Endothelial cell of umbilical vein (primary cell): ENCODE results near the gene OR51I1. TPM values are rescaled to one million over a fixed set of nuclear protein-coding genes. Genes with fewer than 3 reads are reported as not detected.
A peak's percentile ranks its signal among the peaks of the same experiment; 100 is the strongest.

Source experiments
- BruUV-seq: library from RNA; stranded (reverse); fragments of 400-500 nt; replicated peaks from 2 replicates; lab custom pipeline; 2021; lab: Mats Ljungman, UMichigan
- CTCF ChIA-PET: fragments of 300-600, 350-600 bp; sonication (Branson Sonifier 250); formaldehyde crosslinking; loops from one replicate; lab custom pipeline; 2021; ENCODE audit warnings: antibody characterized with exemption, inconsistent platforms; lab: Charles Lee
- POLR2A ChIA-PET: fragments of 300-600, 350-600 bp; sonication (Branson Sonifier 250); formaldehyde crosslinking; loops from one replicate; lab custom pipeline; 2021; ENCODE audit warnings: antibody characterized with exemption, inconsistent platforms; lab: Charles Lee
- DNase-seq: peaks from one replicate; pipeline ENCODE4 v3.0.0-alpha.2; 2011; ENCODE audit warnings: low read depth, low spot score
- FAIRE-seq: peaks from 2 replicates; lab custom pipeline; 2011; peaks lifted over from hg19 to GRCh38; lab: Jason Lieb, UNC
- H2AFZ ChIP-seq: 2 replicates; pipeline ENCODE4 v1.6.0; 2012; ENCODE audit warnings: low read depth, low read length, control low read depth, inconsistent platforms
- H3K27ac ChIP-seq: 2 replicates; pipeline ENCODE4 v1.5.1; 2011; ENCODE audit warnings: low read depth, mild to moderate bottlenecking, control low read depth, low read length, moderate library complexity; ENCODE audit not compliant: insufficient read depth
- H3K27me3 ChIP-seq, 2 experiments: 2 replicates each; pipeline versions ENCODE4 v1.6.0 to v1.6.1; 2011; ENCODE audit warnings: low read length in 2 of 2, mixed read lengths in 1 of 2; ENCODE audit not compliant: control insufficient read depth in 2 of 2, insufficient read depth in 2 of 2
- H3K36me3 ChIP-seq, 2 experiments: 2 replicates in 1 of 2; 3 replicates in 1 of 2; pipeline ENCODE4 v1.5.1; 2011; ENCODE audit warnings: low read length in 2 of 2, mild to moderate bottlenecking in 1 of 2, moderate library complexity in 1 of 2; ENCODE audit not compliant: control insufficient read depth in 2 of 2, insufficient read depth in 2 of 2; ENCODE audit errors: extremely low read depth in 1 of 2
- H3K4me1 ChIP-seq: 3 replicates; pipeline ENCODE4 v1.5.1; 2011; ENCODE audit warnings: mild to moderate bottlenecking, low read length; ENCODE audit not compliant: control insufficient read depth, insufficient read depth; ENCODE audit errors: extremely low read depth
- H3K4me2 ChIP-seq: 2 replicates; pipeline ENCODE4 v1.6.1; 2011; ENCODE audit warnings: low read length, control low read depth, mixed read lengths; ENCODE audit not compliant: insufficient read depth
- H3K4me3 ChIP-seq, 3 experiments: fragments of 200-600 bp in 1 of 3; sonication (generic), shearing (Covaris generic) in 1 of 3; replicated peaks in 1 of 3; 2 replicates each; pipeline ENCODE4 v1.5.1; 2011 to 2016; ENCODE audit warnings: control low read depth in 3 of 3, low read length in 3 of 3, mild to moderate bottlenecking in 2 of 3, inconsistent platforms in 1 of 3, low read depth in 1 of 3, moderate library complexity in 1 of 3; ENCODE audit not compliant: insufficient read depth in 1 of 3
- H3K79me2 ChIP-seq: 2 replicates; pipeline ENCODE4 v1.6.0; 2012; ENCODE audit warnings: low read length, inconsistent platforms; ENCODE audit not compliant: control insufficient read depth, insufficient read depth
- H3K9ac ChIP-seq: replicated peaks from 2 replicates; pipeline ENCODE3; 2011; ENCODE audit warnings: low read length, control low read depth; ENCODE audit not compliant: insufficient read depth; ENCODE audit errors: extremely low read depth
- H3K9me1 ChIP-seq: replicated peaks from 3 replicates; pipeline ENCODE4 v1.6.0; 2011; ENCODE audit warnings: mild to moderate bottlenecking, low read length; ENCODE audit not compliant: control insufficient read depth, insufficient read depth; ENCODE audit errors: extremely low read depth
- H3K9me3 ChIP-seq: replicated peaks from 2 replicates; pipeline ENCODE4 v1.5.1; 2012; ENCODE audit warnings: low read length, inconsistent platforms; ENCODE audit not compliant: control insufficient read depth, insufficient read depth
- H4K20me1 ChIP-seq: replicated peaks from 2 replicates; pipeline ENCODE3; 2011; ENCODE audit warnings: mild to moderate bottlenecking, low read length; ENCODE audit not compliant: control insufficient read depth, insufficient read depth; ENCODE audit errors: extremely low read depth
- EZH2 ChIP-seq: IDR thresholded peaks from 2 replicates; pipeline ENCODE4 v1.6.1; 2012; ENCODE audit warnings: borderline replicate concordance, low read depth, mild to moderate bottlenecking, moderate library complexity, low read length, inconsistent platforms; ENCODE audit not compliant: severe bottlenecking
- FOS ChIP-seq: IDR thresholded peaks from 2 replicates; pipeline ENCODE4 v1.6.1; 2011; ENCODE audit warnings: mild to moderate bottlenecking, low read length, moderate library complexity, borderline replicate concordance; ENCODE audit not compliant: insufficient read depth
- MYC ChIP-seq: IDR thresholded peaks from one replicate; pipeline ENCODE4 v1.6.1; 2011; ENCODE audit warnings: mild to moderate bottlenecking, low read depth, low read length
- POLR2A ChIP-seq: IDR thresholded peaks from 2 replicates; pipeline ENCODE4 v1.6.1; 2012; ENCODE audit warnings: low read depth, mild to moderate bottlenecking, control low read depth, low read length
- dilution Hi-C: fragments of 300-500 bp; cut with MboI; formaldehyde crosslinking; loops from one replicate; pipeline ENCODE4 v1.15.0; 2019; ENCODE audit warnings: low sequenced_read_pairs; ENCODE audit not compliant: extremely low pct_ligation_motif_present
- intact Hi-C: fragments of 100-400 bp; cut with micrococcal nuclease; formaldehyde crosslinking; loops from one replicate; pipeline ENCODE4 v1.10.0; 2022
- polyA plus RNA-seq, 4 experiments: library from polyadenylated mRNA; depleted of rRNA in 3 of 4; stranded (reverse) in 3 of 4; unstranded in 1 of 4; fragments of >200 nt; gene quantifications; 2 replicates each; pipeline versions ENCODE4 v1.2.1 to v1.2.3, GENCODE V29; 2011 to 2012; ENCODE audit warnings: missing spikeins in 1 of 4
- total RNA-seq: library from RNA; stranded (reverse); gene quantifications from 2 replicates; pipeline ENCODE4 v1.2.3, GENCODE V29; 2021
- TF ChIP-seq, protein P1 (sequence below), 2 donors: IDR thresholded peaks; 1 replicate in 1 of 2; 2 replicates in 1 of 2; pipeline ENCODE4 v1.5.1; 2011; ENCODE audit warnings: low read length in 2 of 2, mild to moderate bottlenecking in 2 of 2, moderate library complexity in 2 of 2, control low read depth in 1 of 2, inconsistent platforms in 1 of 2, low read depth in 1 of 2; ENCODE audit not compliant: insufficient read depth in 1 of 2; ENCODE audit errors: extremely low read depth in 1 of 2

OR51I1 gene
- total and polyA plus RNA-seq, 2 donors (not counting 3 experiments of a cell fraction or from before 2014, with no cell fraction given), result not detected

DNA sequence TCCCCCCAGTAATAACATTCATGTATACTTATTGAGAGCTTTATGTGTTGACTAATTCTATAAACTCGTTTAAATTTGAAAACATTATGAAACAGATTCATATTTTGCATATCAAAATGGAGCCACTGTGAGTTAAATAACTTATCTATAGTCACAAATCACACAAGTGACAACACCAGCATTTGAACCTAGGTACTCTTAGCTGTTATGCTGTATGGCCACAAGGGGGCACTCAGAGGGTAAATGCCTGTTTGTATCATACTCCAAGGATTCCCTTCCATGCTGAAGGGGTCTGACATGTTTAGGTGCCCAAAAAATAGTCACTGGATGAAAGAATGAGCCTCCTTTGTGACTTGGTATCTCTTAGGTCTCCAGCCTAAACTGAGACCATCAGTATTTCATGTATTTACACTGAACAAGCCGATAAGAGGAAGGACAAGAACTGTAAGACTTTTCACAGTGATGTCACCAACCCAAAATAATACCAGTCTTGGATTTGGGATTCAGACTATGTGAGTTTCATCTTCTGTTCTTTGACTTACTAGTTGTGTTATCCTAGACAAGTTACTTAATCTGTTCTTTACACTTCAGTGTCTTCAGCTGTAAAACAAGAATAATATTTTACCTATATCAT lies 35.0 kb upstream of the OR51I1 start:
- Histone ChIP-seq H3K9ac (no peak overlapping the region), H4K20me1 (no peaks in the 10 kb centered on the region), H3K36me3 (no peaks in the 10 kb centered on the region), H3K27me3 (peaks cover 1 to 3% of the 10 kb centered on the region in 2 experiments), H3K9me3 (no peaks in the 10 kb centered on the region), H3K4me2 (no peak overlapping the region), H2AFZ (no peak overlapping the region), H3K4me1 (no peaks in the 10 kb centered on the region), H3K27ac (no peak overlapping the region), H3K9me1 (no peaks in the 10 kb centered on the region), H3K79me2 (no peaks in the 10 kb centered on the region), H3K4me3 (no peak overlapping the region)
- FAIRE-seq, result peak; percentile 64
- peak; percentile 56 for DNase-seq
- TF ChIP-seq POLR2A, result no peak
- TF ChIP-seq, protein P1, sequence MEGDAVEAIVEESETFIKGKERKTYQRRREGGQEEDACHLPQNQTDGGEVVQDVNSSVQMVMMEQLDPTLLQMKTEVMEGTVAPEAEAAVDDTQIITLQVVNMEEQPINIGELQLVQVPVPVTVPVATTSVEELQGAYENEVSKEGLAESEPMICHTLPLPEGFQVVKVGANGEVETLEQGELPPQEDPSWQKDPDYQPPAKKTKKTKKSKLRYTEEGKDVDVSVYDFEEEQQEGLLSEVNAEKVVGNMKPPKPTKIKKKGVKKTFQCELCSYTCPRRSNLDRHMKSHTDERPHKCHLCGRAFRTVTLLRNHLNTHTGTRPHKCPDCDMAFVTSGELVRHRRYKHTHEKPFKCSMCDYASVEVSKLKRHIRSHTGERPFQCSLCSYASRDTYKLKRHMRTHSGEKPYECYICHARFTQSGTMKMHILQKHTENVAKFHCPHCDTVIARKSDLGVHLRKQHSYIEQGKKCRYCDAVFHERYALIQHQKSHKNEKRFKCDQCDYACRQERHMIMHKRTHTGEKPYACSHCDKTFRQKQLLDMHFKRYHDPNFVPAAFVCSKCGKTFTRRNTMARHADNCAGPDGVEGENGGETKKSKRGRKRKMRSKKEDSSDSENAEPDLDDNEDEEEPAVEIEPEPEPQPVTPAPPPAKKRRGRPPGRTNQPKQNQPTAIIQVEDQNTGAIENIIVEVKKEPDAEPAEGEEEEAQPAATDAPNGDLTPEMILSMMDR (IDR thresholded peaks at IDR 0.05; ENCODE audit: extremely low read depth in 1 of 2, insufficient read depth in 1 of 2, low read depth in 1 of 2, low read length in 2 of 2), result peak; percentile 67 to 71
- no peak for TF ChIP-seq FOS
- dilution Hi-C loops (no loop called here), intact Hi-C loops (loop anchor here (1.0 kb wide), 3 partner anchors 236 to 415 kb away; partner anchors contain the start of gene OR52N2)
- BruUV-seq, result no TSS peak
- ChIA-PET CTCF (interaction anchor here (0.6 to 3.4 kb wide), 20 partner anchors 9 to 887 kb away, joined by 3 to 38 read pairs (median 5); partner anchors contain the start of genes OR52N2, OR56B1 and TRIM5), POLR2A (interaction anchor here (0.6 kb wide), 1 partner anchor 223 kb away, joined by 7 read pairs; no protein-coding TSS in a partner anchor)

DNA sequence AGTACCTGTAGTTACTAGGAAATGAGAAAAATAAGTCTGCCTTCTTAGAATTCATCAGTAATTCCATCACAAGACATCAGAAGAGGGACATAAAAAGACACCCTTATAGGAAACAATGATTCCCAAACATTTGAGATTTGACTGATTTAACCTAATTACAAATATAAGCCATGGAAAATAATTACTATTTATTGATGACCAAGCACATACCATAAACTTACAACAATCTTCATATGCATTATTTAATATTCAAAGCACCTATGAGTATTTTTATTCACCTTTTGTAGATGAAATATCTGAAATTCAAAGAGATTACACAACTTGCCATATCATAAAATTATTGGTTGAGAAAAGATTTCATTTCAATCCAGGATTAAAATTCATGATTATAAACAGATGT lies 32.6 kb upstream of the OR51I1 start:
- Histone ChIP-seq H3K4me1 (no peaks in the 10 kb centered on the region), H3K79me2 (no peaks in the 10 kb centered on the region), H4K20me1 (no peaks in the 10 kb centered on the region), H3K27ac (no peak overlapping the region), H2AFZ (no peak overlapping the region), H3K9me1 (no peaks in the 10 kb centered on the region), H3K4me3 (no peak overlapping the region), H3K9me3 (no peaks in the 10 kb centered on the region), H3K9ac (no peak overlapping the region), H3K36me3 (no peaks in the 10 kb centered on the region), H3K4me2 (no peak overlapping the region), H3K27me3 (peaks cover 1 to 3% of the 10 kb centered on the region in 2 experiments)
- TF ChIP-seq EZH2 (no peak), MYC (no peak)
- dilution Hi-C loops (no loop called here), intact Hi-C loops (no loop called here)
- FAIRE-seq, result no peak
- ChIA-PET POLR2A (no interaction called here), CTCF (no interaction called here)
- DNase-seq, result no peak
- BruUV-seq, result no TSS peak
